GM12873 (cell line): ENCODE measurements around the gene RFT1.

Source experiments
- CTCF ChIP-seq: IDR thresholded peaks from 2 replicates; pipeline ENCODE4 v1.5.1; 2012; ENCODE audit warnings: low read depth, mild to moderate bottlenecking, moderate library complexity, low read length, control low read depth; ENCODE audit not compliant: insufficient read depth; ENCODE audit errors: missing control alignments

Gene RFT1

GRCh38 chr3:53161820-53162671 lies 31.8 kb upstream of the RFT1 start:
- no peak for TF ChIP-seq CTCF

- no peak for TF ChIP-seq CTCF
Observed at GRCh38 chr3:53161450-53161819, 31.2 kb upstream of the RFT1 start.

- peak; percentile 69 for TF ChIP-seq CTCF
Observed at GRCh38 chr3:53160660-53161449, 30.6 kb upstream of the RFT1 start, which contains the start of gene PRKCD. Gene PRKCD (plus strand): TSS chr3:53161209. CDS start chr3:53178423, 17,214 bp downstream.

- TF ChIP-seq CTCF: no peak
Observed at GRCh38 chr3:53160061-53160659, 29.9 kb upstream of the RFT1 start.

GRCh38 chr3:53159156-53160060 lies 29.2 kb upstream of the RFT1 start:
- TF ChIP-seq CTCF: no peak

GRCh38 chr3:53158765-53159155 lies 28.5 kb upstream of the RFT1 start:
- no peak for TF ChIP-seq CTCF
